Endothelial cell of umbilical vein (primary cell): Measurements from ENCODE around the gene ABCA2. TPM values are rescaled to one million over a fixed set of nuclear protein-coding genes. Genes with fewer than 3 reads are reported as not detected.
"Not testable (repeated sequence)": the region's sequence is repeated elsewhere in the genome, so short reads cannot be mapped to it uniquely, and the experiment has no call there.

Experiments
- BruUV-seq: library from RNA; stranded (reverse); fragments of 400-500 nt; replicated peaks from 2 replicates; lab custom pipeline; 2021; lab: Mats Ljungman, UMichigan
- CTCF ChIA-PET: fragments of 300-600, 350-600 bp; sonication (Branson Sonifier 250); formaldehyde crosslinking; loops from one replicate; lab custom pipeline; 2021; ENCODE audit warnings: antibody characterized with exemption, inconsistent platforms; lab: Charles Lee
- POLR2A ChIA-PET: fragments of 300-600, 350-600 bp; sonication (Branson Sonifier 250); formaldehyde crosslinking; loops from one replicate; lab custom pipeline; 2021; ENCODE audit warnings: antibody characterized with exemption, inconsistent platforms; lab: Charles Lee
- DNase-seq: peaks from one replicate; pipeline ENCODE4 v3.0.0-alpha.2; 2011; ENCODE audit warnings: low read depth, low spot score
- FAIRE-seq: peaks from 2 replicates; lab custom pipeline; 2011; peaks lifted over from hg19 to GRCh38; lab: Jason Lieb, UNC
- H2AFZ ChIP-seq: 2 replicates; pipeline ENCODE4 v1.6.0; 2012; ENCODE audit warnings: low read depth, low read length, control low read depth, inconsistent platforms
- H3K27ac ChIP-seq: 2 replicates; pipeline ENCODE4 v1.5.1; 2011; ENCODE audit warnings: low read depth, mild to moderate bottlenecking, control low read depth, low read length, moderate library complexity; ENCODE audit not compliant: insufficient read depth
- H3K27me3 ChIP-seq, 2 experiments: 2 replicates each; pipeline versions ENCODE4 v1.6.0 to v1.6.1; 2011; ENCODE audit warnings: low read length in 2 of 2, mixed read lengths in 1 of 2; ENCODE audit not compliant: control insufficient read depth in 2 of 2, insufficient read depth in 2 of 2
- H3K36me3 ChIP-seq, 2 experiments: 2 replicates in 1 of 2; 3 replicates in 1 of 2; pipeline ENCODE4 v1.5.1; 2011; ENCODE audit warnings: low read length in 2 of 2, mild to moderate bottlenecking in 1 of 2, moderate library complexity in 1 of 2; ENCODE audit not compliant: control insufficient read depth in 2 of 2, insufficient read depth in 2 of 2; ENCODE audit errors: extremely low read depth in 1 of 2
- H3K4me1 ChIP-seq: 3 replicates; pipeline ENCODE4 v1.5.1; 2011; ENCODE audit warnings: mild to moderate bottlenecking, low read length; ENCODE audit not compliant: control insufficient read depth, insufficient read depth; ENCODE audit errors: extremely low read depth
- H3K4me2 ChIP-seq: 2 replicates; pipeline ENCODE4 v1.6.1; 2011; ENCODE audit warnings: low read length, control low read depth, mixed read lengths; ENCODE audit not compliant: insufficient read depth
- H3K4me3 ChIP-seq, 3 experiments: fragments of 200-600 bp in 1 of 3; sonication (generic), shearing (Covaris generic) in 1 of 3; replicated peaks in 1 of 3; 2 replicates each; pipeline ENCODE4 v1.5.1; 2011 to 2016; ENCODE audit warnings: control low read depth in 3 of 3, low read length in 3 of 3, mild to moderate bottlenecking in 2 of 3, inconsistent platforms in 1 of 3, low read depth in 1 of 3, moderate library complexity in 1 of 3; ENCODE audit not compliant: insufficient read depth in 1 of 3
- H3K79me2 ChIP-seq: 2 replicates; pipeline ENCODE4 v1.6.0; 2012; ENCODE audit warnings: low read length, inconsistent platforms; ENCODE audit not compliant: control insufficient read depth, insufficient read depth
- H3K9ac ChIP-seq: replicated peaks from 2 replicates; pipeline ENCODE3; 2011; ENCODE audit warnings: low read length, control low read depth; ENCODE audit not compliant: insufficient read depth; ENCODE audit errors: extremely low read depth
- H3K9me1 ChIP-seq: replicated peaks from 3 replicates; pipeline ENCODE4 v1.6.0; 2011; ENCODE audit warnings: mild to moderate bottlenecking, low read length; ENCODE audit not compliant: control insufficient read depth, insufficient read depth; ENCODE audit errors: extremely low read depth
- H3K9me3 ChIP-seq: replicated peaks from 2 replicates; pipeline ENCODE4 v1.5.1; 2012; ENCODE audit warnings: low read length, inconsistent platforms; ENCODE audit not compliant: control insufficient read depth, insufficient read depth
- H4K20me1 ChIP-seq: replicated peaks from 2 replicates; pipeline ENCODE3; 2011; ENCODE audit warnings: mild to moderate bottlenecking, low read length; ENCODE audit not compliant: control insufficient read depth, insufficient read depth; ENCODE audit errors: extremely low read depth
- EZH2 ChIP-seq: IDR thresholded peaks from 2 replicates; pipeline ENCODE4 v1.6.1; 2012; ENCODE audit warnings: borderline replicate concordance, low read depth, mild to moderate bottlenecking, moderate library complexity, low read length, inconsistent platforms; ENCODE audit not compliant: severe bottlenecking
- FOS ChIP-seq: IDR thresholded peaks from 2 replicates; pipeline ENCODE4 v1.6.1; 2011; ENCODE audit warnings: mild to moderate bottlenecking, low read length, moderate library complexity, borderline replicate concordance; ENCODE audit not compliant: insufficient read depth
- GATA2 ChIP-seq: IDR thresholded peaks from 2 replicates; pipeline ENCODE4 v1.7.0; 2011; ENCODE audit warnings: low read depth, mild to moderate bottlenecking, moderate library complexity, mixed read lengths, low read length; ENCODE audit not compliant: insufficient read length, insufficient read depth
- MYC ChIP-seq: IDR thresholded peaks from one replicate; pipeline ENCODE4 v1.6.1; 2011; ENCODE audit warnings: mild to moderate bottlenecking, low read depth, low read length
- POLR2A ChIP-seq: IDR thresholded peaks from 2 replicates; pipeline ENCODE4 v1.6.1; 2012; ENCODE audit warnings: low read depth, mild to moderate bottlenecking, control low read depth, low read length
- POLR2AphosphoS5 ChIP-seq: IDR thresholded peaks from 2 replicates; pipeline ENCODE4 v1.6.1; 2012; ENCODE audit warnings: low read depth, mild to moderate bottlenecking, control low read depth, low read length, moderate library complexity; ENCODE audit not compliant: insufficient read depth
- dilution Hi-C: fragments of 300-500 bp; cut with MboI; formaldehyde crosslinking; loops from one replicate; pipeline ENCODE4 v1.15.0; 2019; ENCODE audit warnings: low sequenced_read_pairs; ENCODE audit not compliant: extremely low pct_ligation_motif_present
- intact Hi-C: fragments of 100-400 bp; cut with micrococcal nuclease; formaldehyde crosslinking; loops from one replicate; pipeline ENCODE4 v1.10.0; 2022
- polyA plus RNA-seq, 4 experiments: library from polyadenylated mRNA; depleted of rRNA in 3 of 4; stranded (reverse) in 3 of 4; unstranded in 1 of 4; fragments of >200 nt; gene quantifications; 2 replicates each; pipeline versions ENCODE4 v1.2.1 to v1.2.3, GENCODE V29; 2011 to 2012; ENCODE audit warnings: missing spikeins in 1 of 4
- total RNA-seq: library from RNA; stranded (reverse); gene quantifications from 2 replicates; pipeline ENCODE4 v1.2.3, GENCODE V29; 2021

The ABCA2 gene
- total and polyA plus RNA-seq, 2 donors (not counting 3 experiments of a cell fraction or from before 2014, with no cell fraction given): 20.0 to 29.1 TPM

GRCh38 chr9:137063311-137064026 lies 35.4 kb upstream of the ABCA2 start:
- Histone ChIP-seq H2AFZ (no peak overlapping the region), H3K4me2 (no peak overlapping the region), H3K4me1 (no peaks in the 10 kb centered on the region), H3K9me1 (no peaks in the 10 kb centered on the region), H3K79me2 (peaks cover 3% of the 10 kb centered on the region), H3K36me3 (no peaks in the 10 kb centered on the region), H3K27ac (no peak overlapping the region), H3K4me3 (no peak overlapping the region), H3K9ac (no peak overlapping the region), H3K27me3 (no peaks in the 10 kb centered on the region), H4K20me1 (no peaks in the 10 kb centered on the region), H3K9me3 (no peaks in the 10 kb centered on the region)
- POLR2A ChIA-PET: interaction anchor here (1.0 kb wide), 1 partner anchor 16 kb away, joined by 4 read pairs; no protein-coding TSS in a partner anchor
- FAIRE-seq: no peak
- DNase-seq: no peak
- dilution Hi-C loops: no loop called here
- no TSS peak for BruUV-seq
- intact Hi-C loops: loop anchor here (1.0 kb wide), 2 partner anchors 34 to 276 kb away; no protein-coding TSS in a partner anchor
- TF ChIP-seq FOS (no peak), MYC (no peak), GATA2 (no peak), EZH2 (no peak), POLR2A (no peak), POLR2AphosphoS5 (no peak)
- CTCF ChIA-PET: interaction anchor here (0.6 to 2.3 kb wide), 22 partner anchors 8 to 285 kb away, joined by 3 to 52 read pairs (median 8); partner anchors contain the start of genes MAN1B1, NPDC1, RNF224 and TMEM141

- H3K9ac ChIP-seq, H3K9me3 ChIP-seq, H2AFZ ChIP-seq, intact Hi-C loops, dilution Hi-C loops, H3K4me1 ChIP-seq, POLR2A ChIA-PET, H3K4me3 ChIP-seq, H3K27ac ChIP-seq, H3K79me2 ChIP-seq, H4K20me1 ChIP-seq, FAIRE-seq, H3K36me3 ChIP-seq, H3K9me1 ChIP-seq, H3K4me2 ChIP-seq, H3K27me3 ChIP-seq, DNase-seq, BruUV-seq: not testable (repeated sequence)
- CTCF ChIA-PET: interaction anchor here (2.3 kb wide), 1 partner anchor 34 kb away, joined by 16 read pairs; no protein-coding TSS in a partner anchor
Observed at GRCh38 chr9:137062798-137063197, 34.8 kb upstream of the ABCA2 start.
